Embryonic facial prominence (tissue), 1 donor: ENCODE results near the gene CTAG1B.
"Not testable (repeated sequence)": the region's sequence is repeated elsewhere in the genome, so short reads cannot be mapped to it uniquely, and the experiment has no call there.

ENCODE experiments used
- DNase-seq: peaks from one replicate; pipeline ENCODE4 v3.0.0-alpha.2; 2016; ENCODE audit errors: extremely low spot score

CTAG1B gene

DNA sequence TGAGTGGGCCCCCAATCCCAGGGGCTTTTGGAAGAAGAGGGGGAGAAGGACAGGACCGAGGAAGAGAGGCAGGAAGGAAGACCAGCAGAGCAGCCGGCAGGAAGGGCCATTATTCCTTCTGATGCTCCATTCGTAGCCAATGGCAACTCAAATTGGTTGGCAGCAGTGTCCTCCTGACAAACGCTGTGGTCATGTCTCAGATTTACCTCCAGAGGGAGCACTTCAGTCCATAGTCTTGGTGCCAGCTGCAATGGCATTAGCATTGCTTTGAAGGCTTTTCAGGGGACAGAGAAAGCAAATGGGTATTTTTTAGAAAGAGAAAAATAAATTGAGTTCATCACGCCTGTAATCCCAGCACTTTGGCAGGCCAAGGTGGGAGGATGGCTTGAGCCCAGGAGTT is 9.9 kb upstream of the CTAG1B start:
- DNase-seq: not testable (repeated sequence)

DNA sequence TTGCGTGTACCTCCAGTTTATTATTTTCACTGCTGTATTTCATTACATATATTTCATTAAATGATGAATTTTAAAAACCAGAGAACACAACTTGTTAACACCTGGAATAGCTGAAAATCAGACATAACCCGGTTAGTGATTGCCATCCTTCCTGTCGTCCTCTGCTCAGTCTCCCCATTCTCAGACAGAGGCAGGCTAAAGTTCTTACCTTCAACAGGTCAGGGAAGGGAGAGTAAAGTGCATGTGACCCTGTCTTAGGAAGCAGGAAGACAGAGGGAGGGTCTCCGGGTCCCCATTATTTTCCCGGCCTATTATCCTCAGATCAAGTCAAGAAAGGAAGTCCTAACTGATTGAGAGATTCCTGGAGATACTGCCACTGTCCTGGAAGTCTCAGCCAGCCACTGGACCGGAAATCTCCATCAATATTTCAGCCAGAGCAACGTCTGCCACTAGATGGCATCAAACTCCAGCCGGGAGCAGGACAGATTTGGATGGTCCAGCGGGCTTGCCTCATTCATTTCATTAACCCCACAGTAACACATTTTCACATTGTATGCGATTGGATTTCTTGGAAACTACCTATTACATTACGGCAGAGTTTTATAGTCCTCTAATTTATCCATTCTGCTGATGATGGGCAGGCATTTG is 1.8 kb upstream of the CTAG1B start:
- DNase-seq: not testable (repeated sequence)

DNA sequence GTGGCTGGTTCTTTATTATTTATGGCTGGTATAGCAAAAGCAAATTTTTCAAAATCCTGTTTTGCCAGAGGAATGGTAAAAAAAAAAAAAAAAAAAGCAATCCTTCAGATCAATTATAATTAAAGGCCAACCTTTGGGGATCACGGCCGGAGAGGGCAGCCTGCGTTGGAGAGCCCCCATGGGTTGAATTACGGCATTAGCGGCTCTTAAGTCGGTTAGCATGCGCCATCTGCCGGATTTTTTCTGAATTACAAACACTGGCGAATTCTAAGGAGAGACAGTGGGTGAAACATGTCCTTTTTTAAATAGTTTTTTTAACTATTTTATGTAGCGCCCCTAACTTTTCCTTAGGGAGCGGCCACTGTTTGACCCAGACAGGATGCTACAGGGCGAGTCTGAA is 5.5 kb downstream of the CTAG1B start:
- not testable (repeated sequence) for DNase-seq

DNA sequence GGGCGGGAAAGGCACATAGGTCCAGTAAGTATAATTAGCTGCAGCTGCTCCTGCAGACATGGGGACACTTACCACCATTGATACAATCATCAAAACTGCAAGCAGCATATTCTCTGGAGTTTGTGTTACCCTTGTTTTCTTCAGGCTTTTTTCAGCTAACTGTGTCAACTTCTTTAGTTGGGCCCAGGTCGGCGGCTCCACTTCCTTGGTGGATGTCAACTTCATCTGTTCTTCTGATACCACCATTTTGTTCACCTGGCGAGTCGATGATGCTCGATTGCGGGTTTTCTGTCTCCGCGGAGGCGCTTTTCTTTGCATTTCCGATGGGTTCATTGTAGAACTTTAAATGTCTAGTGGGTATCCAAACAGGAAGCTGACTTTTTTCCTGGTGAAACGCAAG is 7.9 kb downstream of the CTAG1B start:
- DNase-seq: not testable (repeated sequence)

DNA sequence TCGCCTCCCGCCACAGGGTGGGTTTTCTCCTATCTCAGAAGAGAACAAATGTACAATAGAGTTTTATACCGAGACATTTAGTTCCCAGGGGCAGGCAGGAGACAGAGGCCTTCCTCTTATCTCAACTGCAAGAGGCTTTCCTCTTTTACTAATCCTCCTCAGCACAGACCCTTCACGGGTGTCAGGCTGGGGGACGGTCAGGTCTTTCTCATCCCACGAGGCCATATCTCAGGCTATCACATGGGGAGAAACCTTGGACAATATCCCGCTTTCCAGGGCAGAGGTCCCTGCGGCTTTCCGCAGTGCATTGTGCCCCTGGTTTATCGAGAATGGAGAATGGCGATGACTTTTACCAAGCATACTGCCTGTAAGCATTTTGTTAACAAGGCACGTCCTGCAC is 10.3 kb downstream of the CTAG1B start:
- DNase-seq: not testable (repeated sequence)

DNA sequence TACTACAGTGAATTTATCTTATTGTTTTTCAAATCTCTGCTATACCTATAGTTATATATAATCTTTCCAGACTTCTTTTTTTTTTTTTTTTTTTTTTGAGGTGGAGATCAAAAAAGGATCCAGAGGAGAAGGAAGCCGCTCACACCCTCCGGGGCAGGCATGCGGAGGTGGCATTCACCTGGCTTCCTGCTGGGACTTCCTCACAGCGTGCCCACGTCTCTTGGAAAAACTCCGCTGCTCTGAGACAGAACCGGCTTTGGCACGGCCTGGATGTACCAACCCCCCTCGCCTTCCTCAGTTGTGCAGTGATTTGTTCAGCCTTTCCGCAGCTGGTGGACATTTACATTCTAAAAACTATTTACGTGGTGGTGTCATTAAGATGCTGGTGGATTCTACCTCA is 11.1 kb downstream of the CTAG1B start:
- DNase-seq: not testable (repeated sequence)

DNA sequence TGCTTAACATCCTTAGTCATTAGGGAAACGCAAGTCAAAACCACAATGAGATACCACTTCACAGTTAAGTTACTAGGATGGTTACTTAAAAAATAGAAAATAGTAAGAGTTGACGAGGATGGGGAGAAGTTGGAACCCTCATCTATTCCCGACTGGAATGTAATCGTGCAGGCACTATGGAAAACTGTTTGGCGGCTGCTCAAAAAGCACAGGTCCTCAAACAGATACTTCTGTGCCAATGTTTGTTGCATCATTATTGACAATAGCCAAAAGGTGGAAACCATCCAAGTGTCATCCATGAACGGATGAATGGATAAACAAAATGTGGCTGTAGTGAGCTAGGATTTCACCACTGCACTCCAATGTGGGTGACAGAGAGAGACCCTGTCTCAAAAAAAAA is 11.7 kb downstream of the CTAG1B start:
- no peak for DNase-seq

DNA sequence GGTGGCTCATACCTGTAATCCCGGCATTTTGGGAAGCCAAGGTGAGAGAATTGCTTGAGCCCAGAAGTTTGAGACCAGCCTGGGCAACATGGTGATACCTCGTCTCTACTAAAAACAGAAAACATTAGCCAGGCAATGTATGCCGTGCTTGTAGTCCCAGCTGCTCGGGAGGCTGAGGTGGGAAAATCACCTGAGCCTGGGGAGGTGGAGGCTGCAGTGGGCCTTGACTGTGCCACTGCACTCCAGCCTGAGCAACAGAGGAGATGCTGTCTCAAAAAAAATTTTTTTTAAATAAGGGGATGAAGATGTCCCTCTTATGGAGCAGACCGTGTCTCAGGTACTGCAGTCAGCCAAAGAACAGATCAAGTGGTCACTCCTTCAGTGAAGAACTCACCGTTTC is 13.5 kb downstream of the CTAG1B start:
- no peak for DNase-seq

DNA sequence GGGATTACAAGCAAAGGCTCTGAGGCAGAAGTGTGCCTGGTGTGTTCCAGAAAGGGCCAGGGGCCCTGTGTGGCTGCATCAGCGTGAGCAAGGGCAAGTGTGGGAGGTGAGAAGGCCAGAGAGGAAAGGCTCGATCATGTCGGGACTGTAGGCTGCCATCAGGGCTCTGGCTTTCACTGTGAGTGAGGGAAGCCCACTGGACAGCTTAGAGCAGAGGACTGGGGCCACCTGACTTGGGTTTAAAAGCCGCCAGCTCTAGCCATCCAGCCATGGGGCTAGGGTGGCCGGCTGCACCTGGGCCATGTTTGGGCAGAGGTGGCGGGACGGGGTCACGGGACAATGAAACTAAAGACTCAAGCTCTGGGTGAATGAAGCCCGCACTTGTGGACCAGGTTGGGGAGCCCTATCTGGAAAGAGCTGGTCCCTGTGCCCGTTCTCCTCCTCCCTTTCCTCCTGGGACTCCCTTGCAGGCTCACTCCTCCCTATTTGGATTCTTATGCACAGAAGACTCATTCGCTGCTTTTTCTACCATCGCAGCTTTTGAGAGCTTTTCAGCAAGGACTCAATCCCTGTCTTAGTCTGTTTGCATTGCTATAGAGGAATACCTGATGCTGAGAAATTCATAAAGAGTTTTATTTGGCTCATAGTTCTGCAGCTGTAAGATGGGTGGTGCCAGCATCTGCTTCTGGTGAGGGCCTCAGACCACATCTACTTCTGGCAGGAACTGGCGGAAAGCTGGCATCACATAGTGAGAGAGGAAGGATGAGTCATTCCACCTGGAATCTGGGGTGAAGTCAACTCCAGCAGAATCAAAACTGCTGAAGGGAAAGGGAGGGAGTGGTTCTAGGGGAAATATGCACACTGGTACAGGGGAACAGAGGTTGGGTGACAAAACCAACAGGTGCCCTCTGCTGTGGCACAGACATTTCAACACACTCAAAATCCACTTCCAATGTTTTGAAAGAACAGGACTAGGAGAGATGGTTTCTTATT is 15.3 kb downstream of the CTAG1B start:
- no peak for DNase-seq

DNA sequence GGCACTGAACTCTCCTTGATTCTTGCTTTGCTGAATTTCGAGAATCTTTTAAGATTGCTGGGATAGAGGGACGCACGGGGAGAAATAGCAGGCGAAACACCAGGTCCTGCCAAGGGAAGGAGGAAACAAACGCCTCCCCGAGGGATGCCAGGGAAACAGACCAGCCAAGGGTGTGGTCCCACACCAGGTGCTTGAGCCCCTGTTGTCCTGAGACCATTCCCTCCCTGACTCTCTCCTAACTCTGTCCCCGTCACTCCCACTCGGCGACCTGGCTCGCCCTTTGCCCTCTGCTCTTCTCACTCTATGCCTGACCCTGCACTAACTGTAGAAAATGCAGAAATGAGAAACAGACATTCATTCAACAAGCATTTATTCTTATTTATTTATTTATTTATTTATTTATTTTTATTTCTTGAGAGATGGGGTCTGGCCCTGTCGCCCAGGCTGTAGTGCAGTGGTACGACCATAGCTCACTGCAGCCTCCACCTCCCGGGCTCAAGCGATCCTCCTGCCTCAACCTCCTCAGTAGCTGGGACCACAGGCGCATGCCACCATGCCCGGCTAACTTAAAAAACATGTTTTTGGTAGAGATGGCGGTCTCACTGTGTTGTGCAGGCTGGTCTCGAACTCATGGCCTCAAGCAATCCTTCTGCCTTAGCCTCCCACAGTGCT is 16.2 kb downstream of the CTAG1B start:
- DNase-seq: no peak

DNA sequence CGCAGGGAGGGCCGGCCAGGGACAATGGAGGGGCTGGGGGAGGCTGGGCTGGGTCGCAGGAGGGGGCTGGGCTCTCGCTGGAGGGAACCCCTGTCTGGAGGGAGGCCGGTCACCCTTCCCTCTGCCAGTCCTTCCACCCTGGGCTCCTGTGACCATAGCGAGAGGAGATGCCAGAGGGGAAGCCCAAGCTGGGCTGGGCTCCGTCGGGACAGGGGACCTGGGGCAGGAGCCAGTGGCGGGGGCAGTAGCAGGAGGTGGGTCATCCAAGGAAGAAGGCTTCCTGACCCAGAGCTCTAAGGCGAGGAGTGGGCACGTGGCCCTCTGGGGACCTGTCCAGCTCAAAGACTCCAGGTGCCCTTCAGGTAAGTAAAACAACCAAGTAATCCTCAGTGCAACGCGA is 16.9 kb downstream of the CTAG1B start:
- DNase-seq: no peak

DNA sequence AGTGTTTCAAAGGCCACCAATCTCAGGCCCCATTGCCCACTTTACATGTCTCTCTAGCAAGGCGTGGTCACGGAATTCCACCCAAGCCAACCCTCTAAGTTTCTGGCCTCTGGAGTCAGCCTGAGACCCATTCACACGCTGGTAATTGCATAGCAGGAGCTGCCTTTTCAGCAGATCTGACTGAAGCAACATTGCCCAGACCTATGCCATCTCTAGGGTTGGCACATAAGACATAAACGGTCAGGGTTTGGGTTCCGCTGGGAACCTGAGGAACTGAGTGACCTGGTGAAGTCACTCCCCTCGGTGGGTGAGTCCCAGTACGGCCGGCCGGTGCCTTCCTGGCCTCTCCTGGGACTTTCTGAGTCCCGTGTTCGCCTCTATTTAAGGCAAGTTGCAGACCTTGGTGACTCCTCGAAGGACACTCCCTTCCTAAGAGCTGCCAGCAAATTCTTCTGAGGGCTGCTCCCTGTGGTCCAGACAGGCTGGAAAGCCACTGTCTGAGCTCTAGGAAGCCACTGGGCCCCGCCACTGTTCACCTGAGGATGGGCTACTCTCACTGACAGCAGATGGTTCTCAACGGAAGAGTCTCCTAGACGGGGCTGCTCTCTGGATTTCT is 18.2 kb downstream of the CTAG1B start:
- DNase-seq: no peak

DNA sequence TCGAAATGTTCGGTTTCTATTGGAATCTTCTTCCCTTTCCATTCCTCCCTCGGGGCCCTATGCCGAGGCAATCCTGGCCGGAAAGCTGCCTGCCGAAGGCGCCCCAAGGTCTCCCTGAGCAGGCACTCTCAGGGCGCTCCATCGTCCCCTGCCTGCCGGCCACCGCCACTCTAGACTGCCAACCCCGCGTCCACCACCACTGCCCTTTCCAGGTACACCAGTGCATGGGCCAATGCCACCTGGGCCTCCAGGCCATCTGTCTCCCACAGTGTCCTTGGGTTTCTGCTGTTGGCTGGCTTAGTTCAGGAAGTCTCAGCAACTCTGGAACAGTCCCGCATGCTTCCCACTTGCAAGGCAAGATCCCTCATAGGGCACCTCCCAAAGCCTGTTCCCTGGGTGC is 19.6 kb downstream of the CTAG1B start:
- DNase-seq: no peak

DNA sequence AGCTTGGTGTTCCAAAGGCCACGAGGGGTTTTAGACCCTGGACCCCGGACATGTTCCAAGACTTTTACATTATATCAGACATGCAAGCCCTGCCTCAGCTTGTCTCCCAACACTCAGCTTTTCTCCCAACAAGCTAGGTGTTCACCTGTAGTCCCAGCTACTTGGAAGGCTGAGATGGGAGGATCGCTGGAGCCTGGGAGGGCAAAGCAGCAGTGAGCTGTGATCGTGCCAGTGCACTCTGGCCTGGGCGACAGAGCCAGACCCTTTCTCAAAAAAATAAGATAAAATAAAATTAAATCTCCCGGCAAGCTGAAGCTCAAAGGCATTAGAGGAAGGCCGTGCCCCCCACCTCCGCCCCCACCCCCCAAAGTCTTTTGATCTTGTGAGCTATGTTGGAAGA is 20.4 kb downstream of the CTAG1B start:
- no peak for DNase-seq

DNA sequence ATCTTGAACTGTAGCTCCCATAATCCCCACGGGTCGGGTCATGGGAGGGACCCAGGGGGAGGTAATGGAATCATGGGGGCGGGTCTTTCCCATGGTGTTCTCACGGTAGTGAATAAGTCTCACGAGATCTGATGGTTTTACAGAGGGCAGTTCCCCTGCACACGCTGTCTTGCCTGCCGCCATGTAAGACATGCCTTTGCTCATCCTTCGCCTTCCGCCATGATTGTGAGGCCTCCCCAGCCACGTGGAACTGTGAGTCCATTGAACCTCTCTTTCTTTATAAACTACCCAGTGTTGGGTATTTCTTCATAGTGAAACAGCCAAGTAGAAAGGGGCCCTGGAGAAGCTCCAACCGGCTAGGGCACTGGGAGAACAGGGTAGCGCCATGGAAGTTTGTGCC is 21.9 kb downstream of the CTAG1B start:
- no peak for DNase-seq

DNA sequence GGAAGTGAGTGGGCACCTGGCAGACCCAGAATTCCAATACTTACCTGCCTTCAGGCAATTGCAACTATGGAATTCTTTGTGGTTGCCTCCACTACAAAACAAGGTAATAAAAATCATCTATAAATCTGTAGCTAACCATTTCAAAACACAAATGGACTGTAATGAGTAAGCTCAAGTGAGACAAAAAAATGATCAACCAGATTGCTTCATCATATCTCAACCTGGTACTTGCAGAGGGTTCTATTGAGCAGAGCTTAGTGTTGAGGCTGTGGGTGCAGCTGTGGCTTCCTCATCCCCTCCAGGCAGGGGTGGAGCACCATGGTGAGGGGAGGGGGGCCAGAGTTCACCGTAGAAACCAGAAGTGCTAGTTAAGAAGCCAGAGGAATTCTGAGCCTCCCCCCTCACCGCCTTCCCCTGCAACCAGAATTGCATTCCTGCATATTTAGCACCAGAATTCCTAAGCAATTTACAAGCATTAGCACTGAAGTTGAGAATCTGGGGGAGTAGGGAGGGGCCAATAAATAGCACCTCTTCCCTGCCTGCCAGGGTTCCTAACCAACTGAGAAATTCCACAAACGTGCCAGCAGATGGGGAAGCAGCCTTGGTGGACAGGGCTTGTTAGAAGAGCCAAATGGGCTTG is 22.7 kb downstream of the CTAG1B start:
- DNase-seq: peak; percentile 6

DNA sequence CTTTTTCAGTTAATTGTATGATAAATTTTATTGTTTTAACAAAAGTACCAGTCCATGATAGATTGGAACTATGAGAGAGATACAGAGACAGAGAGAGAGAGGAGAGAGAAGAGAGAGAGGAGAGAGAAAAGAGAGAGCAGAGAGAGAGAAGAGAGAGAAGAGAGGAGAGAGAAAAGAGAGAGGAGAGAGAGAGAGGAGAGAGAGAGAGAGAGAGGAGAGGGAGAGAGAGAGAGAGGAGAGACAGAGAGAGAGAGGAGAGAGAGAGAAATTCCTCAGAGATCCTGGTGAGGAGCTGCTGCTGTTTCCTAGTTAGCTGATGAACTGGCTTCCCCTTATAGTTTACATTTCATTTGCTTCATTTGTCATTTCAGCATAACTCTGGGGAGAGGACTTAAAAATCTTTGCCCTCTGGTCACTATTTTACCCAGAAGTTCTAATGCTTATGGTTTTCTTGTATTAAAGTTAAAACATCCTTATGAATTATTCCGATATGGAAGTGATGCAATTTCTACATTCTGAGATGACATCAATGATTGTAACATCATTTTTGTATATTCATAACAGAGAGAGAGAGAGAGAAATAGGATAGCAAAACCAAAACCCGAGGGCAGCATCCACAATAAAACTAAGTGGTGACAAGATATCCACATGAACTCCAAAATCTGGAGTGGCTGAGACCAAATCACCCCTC is 23.4 kb downstream of the CTAG1B start:
- DNase-seq: no peak

DNA sequence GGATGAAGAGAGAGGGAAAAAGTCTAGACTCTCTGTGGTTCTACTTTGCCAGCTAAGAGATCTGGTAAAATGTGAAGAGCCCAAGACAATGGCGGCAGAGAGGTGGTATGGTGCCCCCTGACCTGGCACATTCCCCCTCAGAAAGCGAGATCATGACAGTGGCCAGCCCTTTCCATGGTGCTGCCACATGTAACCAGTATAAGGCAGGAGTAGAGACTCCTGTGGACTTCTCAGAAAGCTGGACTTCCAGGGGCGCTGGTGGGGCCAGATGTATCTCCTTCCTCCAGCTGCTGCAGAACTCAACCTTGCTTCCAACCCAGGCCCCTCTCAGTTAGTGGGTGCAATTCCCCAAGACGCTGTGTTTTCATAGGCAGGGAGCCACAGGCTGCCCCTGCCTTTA is 24.6 kb downstream of the CTAG1B start:
- no peak for DNase-seq

DNA sequence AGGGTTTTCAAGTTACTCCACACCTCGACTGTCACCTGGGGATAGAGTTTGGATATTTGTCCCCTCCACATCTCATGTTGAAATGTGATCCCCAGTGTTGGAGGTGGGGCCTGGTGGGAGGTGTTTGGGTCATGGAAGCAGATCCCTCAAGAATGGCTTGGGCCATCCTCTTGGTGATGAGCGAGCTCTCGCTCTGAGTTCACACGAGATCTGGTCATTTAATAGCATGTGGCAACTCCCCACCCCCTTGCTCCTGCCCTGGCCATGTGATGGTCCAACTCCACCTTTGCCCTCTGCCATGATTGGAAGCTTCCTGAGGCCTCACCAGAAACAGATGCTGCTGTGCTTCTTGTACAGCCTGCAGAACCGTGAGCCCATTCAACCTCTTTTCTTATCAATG is 25.9 kb downstream of the CTAG1B start:
- no peak for DNase-seq

DNA sequence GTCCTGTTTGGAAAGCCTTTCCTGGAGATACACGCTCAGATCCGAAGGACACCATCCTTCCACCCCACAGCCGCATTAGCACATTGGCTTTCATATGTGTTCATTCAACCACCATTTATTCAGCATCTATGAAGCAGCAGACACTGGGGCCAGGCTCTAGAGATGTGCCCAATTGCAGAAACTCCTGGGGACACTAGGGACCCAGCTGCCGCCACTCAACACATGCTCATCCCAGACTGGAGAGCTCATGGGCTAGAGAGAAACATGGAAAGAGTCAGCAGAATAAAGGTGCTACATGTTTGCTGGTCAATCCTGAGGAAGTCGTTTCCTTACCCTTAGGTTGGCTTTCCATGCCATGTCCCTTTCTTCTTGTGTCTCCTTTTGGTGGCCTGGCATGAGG is 26.6 kb downstream of the CTAG1B start:
- no peak for DNase-seq

DNA sequence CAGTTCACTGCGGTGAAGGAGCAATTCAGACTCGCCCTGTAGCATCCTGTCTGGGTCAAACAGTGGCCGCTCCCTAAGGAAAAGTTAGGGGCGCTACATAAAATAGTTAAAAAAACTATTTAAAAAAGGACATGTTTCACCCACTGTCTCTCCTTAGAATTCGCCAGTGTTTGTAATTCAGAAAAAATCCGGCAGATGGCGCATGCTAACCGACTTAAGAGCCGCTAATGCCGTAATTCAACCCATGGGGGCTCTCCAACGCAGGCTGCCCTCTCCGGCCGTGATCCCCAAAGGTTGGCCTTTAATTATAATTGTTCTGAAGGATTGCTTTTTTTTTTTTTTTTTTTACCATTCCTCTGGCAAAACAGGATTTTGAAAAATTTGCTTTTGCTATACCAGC is 28.7 kb downstream of the CTAG1B start:
- not testable (repeated sequence) for DNase-seq
